GM19452 (cell line): ENCODE results near the gene ELMO1.

Experiments used
- ATAC-seq: cut with Tn5 transposase; IDR thresholded peaks from one replicate; pipeline ENCODE4 v1.9.1; 2021; ENCODE audit not compliant: unreplicated experiment

ELMO1 gene

DNA sequence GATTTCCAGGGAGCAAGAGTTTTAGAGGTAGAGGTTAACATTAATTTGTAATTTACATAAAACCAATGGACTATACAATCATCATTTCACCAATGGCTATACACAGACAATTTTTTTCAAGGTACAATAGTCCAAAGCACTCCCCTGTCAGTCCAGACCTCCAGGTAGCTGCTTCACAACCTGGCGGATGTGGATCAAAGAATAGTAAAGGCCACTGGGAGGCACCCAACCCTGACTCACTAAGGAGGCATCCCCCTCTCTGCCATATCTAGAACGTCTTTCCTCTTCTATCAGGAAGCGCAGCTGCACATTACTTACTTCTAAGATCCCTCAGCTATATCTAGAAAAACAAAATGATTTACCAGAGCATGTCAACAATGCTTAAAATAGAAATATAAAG is 506.6 kb downstream of the ELMO1 start:
- no peak for ATAC-seq

DNA sequence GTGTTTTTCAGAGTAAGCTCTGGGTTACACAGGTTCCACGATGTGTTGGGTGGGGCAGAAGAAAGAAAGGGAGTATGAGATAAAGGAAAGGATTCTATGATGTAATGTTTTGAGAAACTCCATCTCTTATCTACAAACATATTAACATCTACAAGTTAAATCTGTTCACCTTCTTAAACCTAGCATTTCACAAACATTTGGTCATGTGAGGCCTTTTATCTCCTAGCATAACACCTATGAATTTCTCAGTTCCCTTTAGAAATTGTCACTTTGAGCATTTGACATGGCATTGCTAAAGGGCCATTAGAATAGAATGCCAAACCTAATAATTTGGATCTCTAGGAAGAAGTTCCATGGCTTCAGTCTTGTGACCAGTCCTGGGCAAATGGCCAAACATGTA is 507.3 kb downstream of the ELMO1 start:
- ATAC-seq: no peak

DNA sequence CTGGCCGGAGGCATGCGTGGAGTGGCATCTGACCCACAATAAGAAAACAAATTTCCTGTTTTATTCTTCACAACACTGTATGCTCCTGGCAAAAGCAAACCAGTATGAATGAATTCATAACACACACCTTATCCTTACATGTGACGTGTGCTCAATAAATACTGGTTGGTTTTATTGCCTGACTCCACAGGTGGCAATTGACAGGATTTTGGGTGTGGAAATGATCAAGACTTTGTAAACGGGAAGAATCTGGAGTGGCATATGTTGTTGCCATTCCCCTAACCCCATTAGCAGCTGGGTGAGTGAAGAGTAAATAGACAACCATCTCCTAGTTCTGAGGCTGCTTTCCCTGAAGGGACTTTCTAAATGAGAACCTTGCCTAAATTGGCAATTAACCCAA is 508.8 kb downstream of the ELMO1 start:
- ATAC-seq: no peak

GRCh38 chr7:36937754-36938563 is 510.7 kb downstream of the ELMO1 start:
- no peak for ATAC-seq

- no peak for ATAC-seq
Observed at GRCh38 chr7:36931892-36932291, 516.8 kb downstream of the ELMO1 start.

DNA sequence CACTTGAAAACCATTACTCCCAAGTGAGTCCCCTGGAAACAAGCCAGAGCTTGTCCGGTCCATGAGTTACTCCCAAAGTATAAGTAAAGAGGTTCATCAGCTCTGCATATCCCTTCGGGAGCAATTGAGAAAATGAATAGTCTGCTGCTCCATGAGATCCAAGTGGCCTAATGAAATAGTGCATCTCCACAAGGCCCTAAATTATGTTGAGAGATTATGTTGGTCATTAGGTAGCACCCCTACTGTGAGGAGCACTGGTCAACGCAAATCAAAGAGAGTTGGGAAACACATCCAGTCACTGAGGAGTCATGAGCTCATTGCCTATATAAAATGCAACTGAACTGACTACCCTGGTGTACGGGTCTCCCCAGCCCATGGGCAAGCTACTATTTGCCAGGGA is 518.9 kb downstream of the ELMO1 start:
- no peak for ATAC-seq

DNA sequence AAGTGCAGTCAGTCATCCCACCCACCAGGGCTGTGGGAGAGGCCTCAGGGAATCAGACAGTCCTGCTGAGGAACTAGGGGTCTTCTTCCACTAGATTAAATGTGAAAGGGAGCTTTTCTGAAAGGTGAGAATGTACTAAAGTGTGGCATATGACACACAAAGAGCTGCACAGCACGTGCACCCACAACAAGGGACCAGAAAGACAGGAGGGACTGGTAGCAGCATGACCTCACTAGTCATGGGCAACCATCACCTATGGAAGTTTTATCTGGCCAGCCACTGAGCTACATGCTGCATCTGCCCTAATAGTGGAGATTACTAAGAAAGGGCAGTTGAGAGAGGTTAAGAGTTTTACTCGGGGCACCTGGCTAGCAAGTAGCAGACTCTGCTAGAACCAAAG is 519.9 kb downstream of the ELMO1 start:
- no peak for ATAC-seq

- ATAC-seq: no peak
Observed at GRCh38 chr7:36928311-36928710, 520.4 kb downstream of the ELMO1 start.

DNA sequence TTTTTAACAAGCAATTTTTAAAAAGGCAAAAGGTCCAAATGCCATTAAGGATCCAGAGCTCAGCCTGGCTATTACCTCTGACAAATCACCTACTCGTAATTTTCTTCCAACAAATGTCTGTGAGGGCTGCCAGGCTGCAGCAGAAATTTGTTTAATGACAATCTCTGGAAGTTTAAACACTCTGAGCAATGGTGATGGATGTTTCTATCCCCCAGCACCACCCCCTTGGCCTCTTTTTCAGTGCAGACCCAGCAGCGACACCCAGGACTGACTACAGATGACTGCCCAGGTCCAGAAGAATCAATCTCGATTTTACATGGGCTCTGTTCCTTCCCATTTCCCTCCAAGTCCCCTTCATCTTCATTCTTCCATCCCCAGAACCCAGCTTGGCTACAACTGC is 523.0 kb downstream of the ELMO1 start:
- no peak for ATAC-seq

DNA sequence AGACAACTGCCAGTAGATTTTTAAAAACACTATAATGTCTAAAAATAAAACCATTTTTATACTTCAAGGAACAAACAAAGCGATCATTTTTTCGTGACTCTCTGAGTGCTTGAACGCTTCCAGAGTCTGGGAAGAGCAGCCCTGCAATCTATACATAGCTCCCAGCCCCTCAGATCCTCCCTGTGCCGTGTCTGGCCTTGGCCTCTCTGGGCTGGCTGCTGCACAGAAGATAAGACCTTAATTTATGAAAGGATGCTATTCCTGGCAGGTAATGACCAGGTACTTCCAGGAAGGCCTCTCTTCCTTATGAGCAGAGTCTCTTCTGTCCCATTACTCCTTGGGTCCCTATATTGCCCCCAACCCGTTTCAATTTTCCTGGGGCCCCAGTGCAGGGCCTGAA is 523.5 kb downstream of the ELMO1 start:
- no peak for ATAC-seq

DNA sequence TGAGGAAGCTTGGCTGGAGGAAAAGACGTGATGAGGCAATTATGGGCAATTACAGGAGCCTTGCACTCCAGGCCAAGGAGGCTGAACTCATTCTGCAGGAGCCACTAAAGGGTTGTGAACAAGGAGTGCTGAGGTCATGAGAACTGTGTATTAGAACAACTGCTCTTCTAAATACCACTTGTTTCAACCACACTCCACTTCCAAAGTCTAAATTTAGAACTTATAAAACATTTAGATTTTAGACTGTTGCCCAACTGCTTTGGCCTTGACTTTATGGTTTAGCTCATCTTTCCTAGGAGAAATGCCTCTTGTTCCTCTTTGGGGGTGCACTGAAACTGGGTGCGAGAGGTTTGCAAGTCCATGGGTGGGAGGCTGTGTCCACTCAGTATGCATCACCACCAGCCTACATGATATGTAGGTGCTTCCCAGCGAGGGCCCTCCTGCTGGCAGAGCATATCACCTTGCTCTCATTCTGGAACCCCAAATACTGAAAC is 524.7 kb downstream of the ELMO1 start:
- ATAC-seq: no peak

GRCh38 chr7:36923185-36923584 is 525.5 kb downstream of the ELMO1 start:
- ATAC-seq: no peak

GRCh38 chr7:36920433-36920832 is 528.2 kb downstream of the ELMO1 start:
- no peak for ATAC-seq

GRCh38 chr7:36919738-36920137 is 528.9 kb downstream of the ELMO1 start:
- no peak for ATAC-seq

DNA sequence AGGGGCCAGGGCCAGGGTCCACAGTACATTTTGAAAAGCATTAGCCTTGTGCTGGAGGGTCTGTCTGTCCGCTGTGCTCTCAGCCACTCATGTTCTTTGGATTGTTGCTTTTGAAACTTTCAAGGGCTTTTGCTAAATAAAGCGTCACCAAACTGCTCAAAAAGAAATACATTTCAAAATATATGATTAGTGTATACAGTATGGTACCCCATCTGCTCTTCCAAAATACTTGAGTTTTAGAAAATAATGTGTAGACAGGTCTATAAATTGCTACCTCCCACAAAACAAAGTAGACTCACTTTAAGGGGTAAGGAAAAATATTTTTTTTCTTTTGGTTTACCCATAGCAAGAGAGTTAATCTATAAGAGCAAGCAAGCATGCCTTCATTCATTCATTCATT is 530.1 kb downstream of the ELMO1 start:
- no peak for ATAC-seq

DNA sequence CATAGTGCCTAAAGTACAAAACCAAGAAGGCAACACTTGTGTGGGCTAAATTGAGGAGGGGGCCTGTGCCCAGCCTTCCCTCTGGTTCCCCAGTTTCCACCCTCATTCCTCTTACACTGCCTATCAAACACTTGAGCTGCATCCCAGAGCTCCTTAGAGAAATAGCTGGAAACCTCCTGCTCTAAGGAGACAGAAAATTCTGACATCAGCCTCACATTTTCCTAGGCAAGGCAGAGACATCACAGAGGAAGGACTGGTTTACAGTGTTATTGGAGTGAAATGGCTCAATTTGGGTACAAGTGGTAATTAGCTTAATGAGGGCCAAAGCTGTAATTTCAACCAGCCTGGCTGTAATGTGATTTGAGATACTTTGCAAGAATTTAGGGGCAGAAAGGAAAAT is 532.0 kb downstream of the ELMO1 start:
- no peak for ATAC-seq

GRCh38 chr7:36916116-36916515 is 532.5 kb downstream of the ELMO1 start:
- no peak for ATAC-seq

- no peak for ATAC-seq
Observed at GRCh38 chr7:36911788-36912187, 536.9 kb downstream of the ELMO1 start.

DNA sequence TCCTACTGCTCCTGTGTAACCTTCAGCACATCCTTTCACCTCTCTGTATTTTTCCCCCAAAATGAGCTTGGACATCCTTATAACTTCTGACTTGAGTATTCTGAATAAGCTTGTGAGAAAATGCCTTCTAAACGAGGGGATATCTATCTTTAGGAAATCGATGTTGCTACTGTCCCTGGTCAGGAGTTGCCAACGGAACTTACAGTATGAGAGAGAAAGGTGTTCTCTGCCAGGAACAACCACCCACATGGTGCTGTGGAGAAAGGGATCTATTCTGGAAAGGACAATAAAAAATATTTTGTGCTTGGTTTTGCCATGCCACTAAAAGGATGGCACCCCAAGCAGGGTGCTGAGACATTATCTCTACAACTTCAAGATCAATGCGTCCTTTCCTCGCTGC is 537.8 kb downstream of the ELMO1 start:
- no peak for ATAC-seq

DNA sequence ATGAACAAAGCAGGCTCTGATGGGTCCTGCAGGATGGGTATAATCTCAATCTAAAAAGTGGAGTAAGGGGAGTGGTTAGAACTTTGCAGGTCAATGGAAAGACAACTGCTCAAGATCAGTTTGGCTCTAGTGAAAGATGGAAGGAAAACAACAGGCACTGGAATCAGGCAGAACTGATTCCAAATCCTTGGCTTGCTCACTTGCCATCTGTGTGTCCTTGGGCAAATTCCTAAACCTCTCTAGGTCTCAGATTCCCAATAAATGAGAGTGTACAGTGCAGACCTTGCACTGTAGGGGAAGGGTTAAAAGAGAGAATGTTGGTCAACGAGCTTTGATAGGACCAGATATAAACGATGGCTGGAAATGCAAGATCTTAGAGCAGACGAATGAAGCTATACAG is 538.3 kb downstream of the ELMO1 start:
- ATAC-seq: no peak

DNA sequence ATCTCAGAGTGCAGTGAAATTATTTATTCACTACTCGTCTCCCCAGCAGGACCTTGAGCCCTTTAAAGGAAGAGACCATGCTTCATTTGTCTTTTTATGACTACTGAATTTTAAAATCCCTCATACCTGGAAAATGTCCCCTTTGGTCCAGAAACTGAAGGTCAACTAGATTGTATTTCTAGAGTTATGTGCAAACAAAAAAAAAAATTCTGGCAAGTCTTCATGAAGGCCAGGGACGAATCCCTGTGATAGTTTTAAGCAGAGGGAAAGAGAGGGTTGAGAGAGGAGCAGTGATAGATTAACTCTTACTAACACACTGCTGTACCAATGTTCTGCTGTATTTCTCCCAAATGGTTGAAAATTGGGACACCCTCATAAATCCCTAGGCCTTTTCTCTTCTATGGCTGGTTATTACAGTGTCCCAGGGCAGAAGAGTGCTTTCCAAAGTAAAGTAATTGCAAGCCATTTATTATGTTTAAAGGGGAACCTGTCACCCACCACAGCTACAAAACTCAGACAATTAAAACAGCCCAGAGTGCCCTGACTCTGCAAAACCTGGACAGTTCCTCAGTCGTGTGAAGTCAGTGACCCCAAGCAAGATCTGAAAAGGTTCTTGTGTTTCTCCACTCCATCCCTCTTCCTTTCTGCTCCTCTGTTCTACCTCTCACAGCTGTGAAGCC is 541.6 kb downstream of the ELMO1 start:
- no peak for ATAC-seq

GRCh38 chr7:36906448-36906847 is 542.2 kb downstream of the ELMO1 start:
- ATAC-seq: no peak

GRCh38 chr7:36905841-36906240 is 542.8 kb downstream of the ELMO1 start:
- ATAC-seq: no peak
